PFSK-1 (cell line): ENCODE data around the gene TOX3.

ENCODE experiments used
- POLR2AphosphoS5 ChIP-seq: IDR thresholded peaks from 2 replicates; pipeline ENCODE4 v1.6.1; 2012; ENCODE audit warnings: low read depth, mild to moderate bottlenecking, control low read depth, low read length, moderate library complexity
- TAF1 ChIP-seq: IDR thresholded peaks from 2 replicates; pipeline ENCODE4 v1.6.1; 2012; ENCODE audit warnings: low read length, control low read depth, borderline replicate concordance; ENCODE audit not compliant: insufficient read depth

- no peak for TF ChIP-seq POLR2AphosphoS5
- TF ChIP-seq TAF1: no peak
Observed at GRCh38 chr16:52545222-52545897, 1.6 kb downstream of the TOX3 start.
